HepG2 (cell line): ENCODE results near the gene STRN3.

Experiments
- DR1 ChIP-seq: sonication (generic); formaldehyde crosslinking; IDR thresholded peaks from 2 replicates; pipeline ENCODE4 v1.8.0; 2021; ENCODE audit warnings: mild to moderate bottlenecking, missing genetic modification reagents, inconsistent platforms
- NFKB2 ChIP-seq: sonication (generic); formaldehyde crosslinking; IDR thresholded peaks from 2 replicates; pipeline ENCODE4 v1.4.0; 2020; ENCODE audit warnings: missing genetic modification reagents, borderline replicate concordance
- SNAPC2 ChIP-seq: sonication (generic); formaldehyde crosslinking; IDR thresholded peaks from 2 replicates; pipeline ENCODE4 v1.8.1; 2022; ENCODE audit warnings: mild to moderate bottlenecking, missing genetic modification reagents
- ZSCAN12 ChIP-seq: sonication (generic); formaldehyde crosslinking; IDR thresholded peaks from 2 replicates; pipeline ENCODE4 v1.9.0; 2021; ENCODE audit warnings: mild to moderate bottlenecking, missing genetic modification reagents

- TF ChIP-seq ZSCAN12 (CRISPR knock-in tag) = no peak
- TF ChIP-seq DR1 (CRISPR knock-in tag) = no peak
- TF ChIP-seq NFKB2 (CRISPR knock-in tag) = no peak
- TF ChIP-seq SNAPC2 = no peak
Observed at GRCh38 chr14:31020834-31021575, 5.2 kb downstream of the STRN3 start.
